RPMI8226 (cell line): ENCODE data around the gene AKIP1.
"Not testable (repeated sequence)": the region's sequence is repeated elsewhere in the genome, so short reads cannot be mapped to it uniquely, and the experiment has no call there.

Source experiments
- DNase-seq: peaks from one replicate; pipeline ENCODE4 v3.0.0-alpha.2; 2015

AKIP1 gene

GRCh38 chr11:8917157-8917825, 6.3 kb downstream of the AKIP1 start:
- DNase-seq: peak; percentile 19

GRCh38 chr11:8922691-8923090, 11.7 kb downstream of the AKIP1 start:
- no peak for DNase-seq

- DNase-seq: no peak
Observed at GRCh38 chr11:8925711-8926110, 14.7 kb downstream of the AKIP1 start.

GRCh38 chr11:8926236-8926635, 15.2 kb downstream of the AKIP1 start:
- no peak for DNase-seq

GRCh38 chr11:8927233-8927632, 16.2 kb downstream of the AKIP1 start:
- no peak for DNase-seq

GRCh38 chr11:8928205-8928604, 17.2 kb downstream of the AKIP1 start:
- DNase-seq: no peak

GRCh38 chr11:8928981-8929615, 18.1 kb downstream of the AKIP1 start:
- DNase-seq: no peak

GRCh38 chr11:8930456-8931175, 19.6 kb downstream of the AKIP1 start:
- DNase-seq: no peak

GRCh38 chr11:8932564-8933180, 21.7 kb downstream of the AKIP1 start, which contains the start of gene C11orf16:
Gene C11orf16, minus strand, starts transcription at chr11:8932947. Its CDS starts 639 bp downstream, at chr11:8932308.
- no peak for DNase-seq

- DNase-seq: no peak
Observed at GRCh38 chr11:8933931-8934330, 22.9 kb downstream of the AKIP1 start.

GRCh38 chr11:8934742-8935488, 23.9 kb downstream of the AKIP1 start:
- DNase-seq: no peak

GRCh38 chr11:8935789-8936188, 24.8 kb downstream of the AKIP1 start:
- not testable (repeated sequence) for DNase-seq

- peak; percentile 11 for DNase-seq
Observed at GRCh38 chr11:8937159-8937558, 26.2 kb downstream of the AKIP1 start.

- DNase-seq: no peak
Observed at GRCh38 chr11:8937659-8938058, 26.7 kb downstream of the AKIP1 start.

GRCh38 chr11:8941341-8942103, 30.5 kb downstream of the AKIP1 start:
- no peak for DNase-seq

- DNase-seq: no peak
Observed at GRCh38 chr11:8942518-8943066, 31.6 kb downstream of the AKIP1 start, which contains the start of gene ASCL3. Gene ASCL3, minus strand, starts transcription at chr11:8943016. Its CDS starts 4,855 bp downstream, at chr11:8938161.

GRCh38 chr11:8947230-8947943, 36.4 kb downstream of the AKIP1 start:
- no peak for DNase-seq

GRCh38 chr11:8948886-8949285, 37.9 kb downstream of the AKIP1 start:
- no peak for DNase-seq

GRCh38 chr11:8956860-8957259, 45.9 kb downstream of the AKIP1 start:
- DNase-seq: no peak

- DNase-seq: peak; percentile 68
Observed at GRCh38 chr11:8959546-8960166, 48.7 kb downstream of the AKIP1 start.
